Measurements from ENCODE around the gene TMEM196.

The TMEM196 gene
- 0 to 1.4 (median 0) reads per million in 17 experiments for total RNA-seq

GRCh38 chr7:19772841-19773760, at the start of gene TMEM196:
Gene TMEM196, minus strand, starts transcription at chr7:19773617. Its CDS starts 921 bp downstream, at chr7:19772696.
- peak in 2 of 4 experiments; percentile 8 to 17 for DNase-seq

DNA sequence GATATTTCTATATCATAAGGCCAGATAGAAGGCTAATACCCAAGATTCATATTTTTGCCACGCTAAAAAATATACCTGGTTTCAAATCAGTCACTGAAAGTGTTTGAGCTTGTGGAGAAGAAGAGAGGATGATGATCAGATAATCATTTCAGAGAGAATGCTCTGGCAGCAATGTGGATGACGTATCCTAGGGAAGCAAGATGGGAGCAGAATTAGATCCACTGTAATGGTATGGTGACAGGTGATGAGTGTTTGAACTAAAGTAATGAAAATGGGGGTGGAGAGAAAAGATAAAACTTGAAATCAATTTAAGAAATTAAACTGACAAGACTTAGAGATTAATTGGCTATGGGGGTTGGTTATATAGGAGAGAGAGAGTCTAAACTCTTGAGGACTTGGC, 42.7 kb upstream of the TMEM196 start:
- DNase-seq: no peak

GRCh38 chr7:19815546-19815945, 42.1 kb upstream of the TMEM196 start:
- no peak for DNase-seq

GRCh38 chr7:19814776-19815175, 41.4 kb upstream of the TMEM196 start:
- no peak for DNase-seq

DNA sequence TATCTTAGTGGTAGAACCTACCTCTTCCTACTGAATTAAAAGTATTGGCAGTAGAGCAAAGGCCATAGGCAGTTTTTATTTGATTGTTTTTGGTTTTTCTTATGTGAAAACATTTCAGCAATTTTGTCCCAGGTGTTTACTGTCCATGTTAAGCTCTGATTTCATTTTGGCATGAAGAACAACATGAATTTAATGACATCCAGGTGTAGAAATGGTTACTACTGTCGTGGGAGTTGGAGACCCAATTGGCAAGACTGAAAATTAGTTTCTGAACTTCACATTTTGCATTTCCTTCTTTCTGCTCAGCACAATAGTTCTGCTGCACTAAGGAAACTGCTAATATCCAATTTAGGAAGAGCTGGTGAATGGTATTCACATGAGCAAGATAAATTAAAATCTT, 38.0 kb upstream of the TMEM196 start:
- DNase-seq: no peak

GRCh38 chr7:19798986-19799385, 25.6 kb upstream of the TMEM196 start:
- no peak for DNase-seq

GRCh38 chr7:19783541-19783940, 10.1 kb upstream of the TMEM196 start:
- DNase-seq: no peak

DNA sequence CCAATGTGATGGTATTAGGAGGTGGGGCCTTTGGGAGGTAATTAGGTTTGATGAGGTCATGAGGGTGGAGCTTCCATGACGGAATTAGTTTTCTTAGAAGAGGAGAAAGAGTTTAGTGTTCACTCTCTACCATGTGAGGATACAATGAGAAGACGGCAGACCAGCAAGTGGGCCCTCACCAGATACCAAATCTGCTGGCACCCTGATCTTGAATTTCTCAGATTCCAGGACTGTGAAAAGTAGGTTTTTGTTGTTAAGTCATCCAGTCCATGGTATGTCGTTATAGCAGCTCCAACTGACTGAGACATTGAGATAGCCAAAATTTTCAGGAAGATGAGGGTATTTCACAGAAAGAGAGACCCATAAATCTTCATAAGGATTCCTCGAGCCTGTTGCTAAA, 3.6 kb upstream of the TMEM196 start:
- DNase-seq: no peak

- DNase-seq: no peak
These were observed 2.2 kb upstream of the TMEM196 start for GRCh38 chr7:19775578-19775977.

DNA sequence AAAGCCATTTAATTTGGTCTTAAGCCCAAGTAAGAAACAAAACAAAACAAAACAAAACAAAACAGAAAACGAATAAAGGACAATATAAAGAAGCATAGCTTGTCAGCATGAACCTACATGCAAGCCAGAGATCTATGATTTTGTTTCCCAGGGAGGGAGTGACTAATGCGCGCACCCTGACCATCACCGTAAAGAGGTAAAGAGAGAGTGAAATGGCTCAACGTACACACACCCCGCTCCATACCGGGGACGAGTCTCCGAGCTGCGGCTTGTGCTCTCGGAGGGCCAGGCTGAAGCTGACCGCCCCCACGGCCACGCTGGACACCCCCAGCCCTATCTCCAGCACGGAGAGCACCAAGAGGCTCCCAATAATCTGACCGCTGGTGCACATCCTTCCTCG, 1.1 kb downstream of the TMEM196 start:
- no peak for DNase-seq

DNA sequence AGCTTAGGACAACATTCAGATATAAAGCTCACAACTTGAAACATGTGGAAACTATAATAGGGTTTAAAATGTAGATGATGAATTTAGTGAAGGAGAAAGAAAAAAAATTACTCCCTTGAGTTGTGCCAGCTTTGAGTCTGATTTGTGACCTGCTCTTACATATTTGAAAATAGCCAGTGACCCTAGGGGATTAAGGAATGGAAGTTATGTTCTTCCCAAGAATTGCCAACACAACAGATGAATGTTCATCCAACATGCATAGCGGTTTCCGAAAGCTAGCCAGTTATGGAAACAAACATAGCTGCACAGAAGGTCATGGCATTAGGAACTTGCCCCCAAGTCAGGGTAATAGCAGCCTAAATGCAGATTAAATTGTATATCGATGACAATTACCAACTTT, 10.8 kb downstream of the TMEM196 start:
- no peak for DNase-seq

DNA sequence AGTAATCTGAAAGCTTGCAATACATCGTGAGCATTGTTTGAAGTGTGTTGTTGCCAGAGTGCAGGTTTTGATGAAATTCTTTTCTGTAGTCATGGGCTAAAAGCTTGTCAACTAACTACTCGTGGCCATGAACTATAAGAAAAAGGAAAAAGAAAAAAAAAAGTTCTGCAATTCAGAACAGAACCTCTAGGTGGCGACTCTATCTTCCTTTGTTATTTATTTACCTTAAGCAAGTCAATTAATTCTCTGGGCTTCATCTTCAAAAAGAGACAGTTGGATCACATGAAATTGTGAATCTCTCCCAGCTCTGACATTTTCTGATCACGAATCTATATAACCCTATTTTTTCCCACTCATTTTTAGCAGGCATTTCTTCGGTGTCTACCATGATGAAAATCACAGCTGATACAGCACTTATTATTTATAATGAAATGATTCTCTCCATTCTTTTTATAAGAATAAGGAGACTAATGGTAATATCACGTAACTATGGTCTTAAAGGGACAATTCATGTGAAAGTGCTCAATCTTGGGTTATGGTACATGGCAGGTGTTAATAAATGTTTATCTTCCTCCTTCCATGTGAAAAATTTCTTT, 18.8 kb downstream of the TMEM196 start:
- DNase-seq: peak; percentile 46 to 81 (median 59)

- DNase-seq: no peak
These were observed 21.4 kb downstream of the TMEM196 start for GRCh38 chr7:19752020-19752419.

GRCh38 chr7:19749658-19750057, 23.8 kb downstream of the TMEM196 start:
- no peak for DNase-seq

DNA sequence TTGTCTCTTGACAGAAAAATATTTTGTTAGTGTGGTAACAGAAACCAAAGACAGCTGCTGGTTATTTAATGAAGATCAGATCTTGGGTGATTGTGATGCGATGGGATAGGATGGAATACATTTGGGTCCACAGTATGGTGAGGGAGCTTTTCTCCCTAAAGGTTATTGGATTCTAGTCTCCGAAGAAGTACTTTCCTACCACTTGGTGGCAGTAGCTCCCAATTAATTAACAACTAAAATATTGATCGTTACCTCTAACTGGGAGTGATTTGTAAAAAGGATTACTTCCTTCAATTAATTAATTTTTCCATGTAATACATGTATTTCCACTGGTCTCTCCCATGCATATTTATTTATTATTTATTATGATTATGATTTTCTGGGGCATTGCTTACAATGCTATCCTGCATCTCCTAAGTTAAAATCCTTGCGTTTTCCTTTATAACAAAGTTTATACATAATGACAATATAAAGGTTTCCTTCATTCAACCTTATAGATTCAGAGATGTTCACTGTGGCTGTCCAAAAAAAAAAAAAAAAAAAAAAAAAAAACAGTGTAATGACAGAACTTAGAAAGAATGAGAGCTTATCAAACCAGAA, 25.6 kb downstream of the TMEM196 start:
- DNase-seq: peak; percentile 13 to 66 (median 36)

DNA sequence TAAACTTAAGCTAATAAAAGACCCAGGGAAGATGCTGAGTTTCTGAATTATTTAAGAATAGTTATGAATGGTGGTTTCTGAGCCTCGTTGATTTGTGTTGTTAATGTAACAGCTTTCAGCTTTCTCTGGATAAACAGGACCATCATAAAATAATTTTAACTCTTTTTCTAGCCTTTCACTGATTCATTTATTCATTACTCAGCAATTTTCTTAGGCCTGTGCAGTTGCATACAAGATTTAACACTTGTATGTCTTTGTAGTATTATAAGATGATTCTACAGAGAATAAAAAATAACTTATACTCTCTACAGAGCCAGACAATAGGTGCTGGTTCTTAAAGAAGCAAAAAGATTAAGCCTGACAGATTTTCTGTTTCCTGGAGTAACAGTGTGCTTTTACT, 29.3 kb downstream of the TMEM196 start:
- DNase-seq: no peak

- no peak for DNase-seq
These were observed 44.7 kb downstream of the TMEM196 start for GRCh38 chr7:19728716-19729115.

DNA sequence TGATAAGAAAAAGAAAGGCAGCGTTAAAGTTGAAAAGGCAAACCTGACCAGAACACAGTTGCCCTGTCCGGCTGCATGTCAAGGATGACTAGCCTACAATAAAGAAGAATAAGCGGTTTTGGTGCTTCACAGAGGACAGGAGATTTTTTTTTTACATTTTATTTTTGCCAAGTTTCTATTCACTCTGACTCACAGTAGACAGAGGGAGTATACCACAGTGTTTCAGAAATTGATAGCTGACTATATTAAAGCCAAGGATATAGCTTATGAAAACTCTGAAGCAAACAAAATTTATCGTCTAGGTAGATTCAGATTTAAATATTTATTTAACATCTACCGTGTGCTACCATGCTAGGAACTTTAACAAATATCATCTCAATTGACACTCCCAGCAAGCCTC, 47.6 kb downstream of the TMEM196 start:
- DNase-seq: no peak

DNA sequence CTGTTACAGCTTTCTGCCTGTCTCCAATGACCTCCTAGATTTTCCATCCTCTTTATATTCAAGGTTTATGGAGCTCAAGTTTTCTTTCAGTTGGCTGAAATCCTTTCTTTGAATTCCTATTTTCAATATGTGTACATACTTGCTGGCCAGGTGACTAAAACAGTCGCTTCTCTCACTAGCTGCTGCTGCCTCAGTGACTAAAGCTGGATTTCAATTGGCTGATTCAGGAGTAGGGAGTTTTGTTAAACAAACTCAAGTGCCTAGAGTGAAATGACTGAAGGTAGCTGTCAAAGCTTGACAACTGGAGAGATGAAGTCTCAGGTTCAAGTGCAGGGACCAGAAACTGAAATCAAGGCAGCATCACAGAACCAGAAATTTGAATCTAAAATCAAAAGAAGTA, 57.9 kb downstream of the TMEM196 start:
- no peak for DNase-seq

GRCh38 chr7:19713676-19714075, 59.7 kb downstream of the TMEM196 start:
- DNase-seq: peak; percentile 56 to 72 (median 60)

DNA sequence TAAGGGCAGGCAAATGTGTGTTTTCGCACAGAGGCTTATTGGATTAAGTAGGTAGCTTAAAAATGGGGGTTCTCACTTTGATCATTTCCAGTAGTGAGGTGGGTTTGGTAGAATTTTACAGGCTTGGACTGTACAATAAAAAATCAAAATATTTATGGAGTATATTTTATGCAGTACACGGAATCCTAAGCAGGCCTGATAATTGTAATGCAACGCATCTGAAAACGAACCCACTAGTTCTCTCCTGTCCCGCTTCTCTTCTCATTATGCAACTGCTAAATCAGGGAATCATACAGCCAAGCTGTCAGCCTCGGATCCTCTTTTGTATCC, 64.2 kb downstream of the TMEM196 start:
- DNase-seq: peak in 2 of 4 experiments; percentile 1 to 4

DNA sequence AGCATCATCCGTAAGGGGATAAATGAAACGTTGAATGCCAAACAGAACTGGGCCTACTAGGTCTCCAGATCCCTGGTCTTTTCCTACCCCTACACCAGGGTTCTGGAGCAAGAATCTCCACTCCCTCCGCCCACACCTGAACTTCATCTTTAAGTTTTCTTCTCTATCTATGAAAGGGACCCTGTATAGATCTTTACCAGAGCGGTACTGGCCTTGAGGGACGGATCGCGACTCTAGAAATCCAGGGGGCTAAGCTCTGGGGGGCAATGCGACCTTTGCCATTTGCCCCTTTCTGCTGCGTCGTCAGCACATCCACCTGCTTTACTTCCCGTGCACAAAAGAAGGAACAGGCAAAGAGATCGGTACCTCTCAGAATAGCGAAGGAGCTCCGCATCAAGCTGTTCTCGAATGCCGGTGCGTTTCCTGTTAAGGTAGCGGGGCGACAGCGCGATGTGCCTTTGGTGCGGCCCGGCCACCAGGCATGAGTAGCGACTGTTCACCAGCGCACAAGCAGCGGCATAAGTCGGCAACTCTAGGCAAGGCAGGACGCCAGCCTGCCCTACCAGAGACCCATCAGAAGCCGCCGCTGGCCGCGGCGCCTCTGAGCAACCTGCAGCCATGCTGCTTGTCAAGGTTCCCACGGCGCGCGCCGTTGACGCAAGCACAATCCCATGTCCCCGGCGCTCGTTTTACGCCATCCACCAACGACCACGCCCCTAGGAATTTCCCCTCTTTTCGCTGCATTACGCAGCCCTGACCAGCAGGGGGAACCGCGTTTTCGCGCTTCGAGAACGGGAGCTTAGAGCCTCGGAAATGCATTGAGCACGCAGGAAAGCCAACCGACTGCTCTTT, 64.8 kb downstream of the TMEM196 start, which contains the start of gene POLR1F:
POLR1F (minus strand) TSS at position 641 of the 852 bp plus-strand sequence; CDS start at position 620, 21 bp downstream.
- DNase-seq: peak; percentile 96 to 99 (median 98)

GRCh38 chr7:19707240-19707639, 66.2 kb downstream of the TMEM196 start:
- DNase-seq: no peak
